Measurements from ENCODE around the gene EEF1A2.

The EEF1A2 gene

DNA sequence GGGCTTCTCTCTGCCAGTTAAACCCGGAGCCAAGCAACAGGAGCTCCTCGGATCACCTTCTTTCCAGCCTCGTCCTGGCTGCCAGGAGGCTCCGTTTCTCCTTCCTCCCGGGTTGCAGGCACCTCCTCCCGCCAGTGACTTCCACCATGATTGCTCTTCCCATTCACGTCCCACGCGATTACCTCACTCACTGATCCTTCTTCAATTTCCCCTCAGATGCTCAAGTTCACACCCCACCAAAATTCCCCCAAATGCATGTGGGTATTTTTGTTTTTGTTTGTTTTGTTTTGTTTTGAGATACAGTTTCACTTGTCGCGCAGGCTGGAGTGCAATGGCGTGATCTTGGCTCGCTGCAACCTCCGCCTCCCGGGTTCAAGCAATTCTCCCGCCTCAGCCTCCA is 51.6 kb downstream of the EEF1A2 start:
- no peak for DNase-seq

DNA sequence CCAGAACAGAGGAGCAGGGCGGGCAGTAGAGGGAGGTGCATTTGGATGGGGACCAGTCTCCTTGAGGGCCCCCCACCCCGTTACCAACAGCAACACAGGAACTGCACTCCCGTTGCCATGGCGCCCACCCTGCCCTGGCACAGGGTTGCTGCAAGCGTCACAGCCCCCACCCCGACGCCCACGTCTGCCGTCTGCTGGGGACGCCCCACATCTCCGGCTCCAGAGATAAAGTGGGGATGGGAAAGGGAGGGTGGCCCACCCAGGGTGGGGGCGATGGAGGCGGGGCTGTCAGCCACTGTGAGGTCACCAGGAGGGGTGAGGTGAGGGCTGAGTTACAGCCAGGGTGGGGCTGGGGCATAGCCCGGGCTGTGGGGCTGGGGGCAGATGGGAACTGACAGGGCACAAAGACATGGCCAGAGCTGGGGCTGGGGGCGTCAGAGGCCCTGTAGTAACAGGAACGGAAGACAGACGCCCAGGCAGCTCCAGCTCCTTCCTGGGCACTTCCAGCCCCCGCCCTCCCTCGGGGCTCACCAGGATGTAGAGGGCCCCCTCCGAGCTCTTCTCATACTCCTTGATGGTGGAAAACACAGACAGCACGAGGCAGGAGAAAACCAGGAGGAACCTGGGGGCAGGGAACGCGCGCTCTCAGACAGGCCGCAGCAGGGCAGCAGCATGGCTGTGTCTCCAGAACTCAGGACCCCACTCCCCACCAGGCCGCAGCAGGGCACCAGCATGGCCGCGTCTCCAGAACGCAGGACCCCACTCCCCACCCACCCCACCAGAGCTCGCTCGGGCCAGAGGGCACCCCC is 52.5 kb downstream of the EEF1A2 start:
- DNase-seq, result no peak

DNA sequence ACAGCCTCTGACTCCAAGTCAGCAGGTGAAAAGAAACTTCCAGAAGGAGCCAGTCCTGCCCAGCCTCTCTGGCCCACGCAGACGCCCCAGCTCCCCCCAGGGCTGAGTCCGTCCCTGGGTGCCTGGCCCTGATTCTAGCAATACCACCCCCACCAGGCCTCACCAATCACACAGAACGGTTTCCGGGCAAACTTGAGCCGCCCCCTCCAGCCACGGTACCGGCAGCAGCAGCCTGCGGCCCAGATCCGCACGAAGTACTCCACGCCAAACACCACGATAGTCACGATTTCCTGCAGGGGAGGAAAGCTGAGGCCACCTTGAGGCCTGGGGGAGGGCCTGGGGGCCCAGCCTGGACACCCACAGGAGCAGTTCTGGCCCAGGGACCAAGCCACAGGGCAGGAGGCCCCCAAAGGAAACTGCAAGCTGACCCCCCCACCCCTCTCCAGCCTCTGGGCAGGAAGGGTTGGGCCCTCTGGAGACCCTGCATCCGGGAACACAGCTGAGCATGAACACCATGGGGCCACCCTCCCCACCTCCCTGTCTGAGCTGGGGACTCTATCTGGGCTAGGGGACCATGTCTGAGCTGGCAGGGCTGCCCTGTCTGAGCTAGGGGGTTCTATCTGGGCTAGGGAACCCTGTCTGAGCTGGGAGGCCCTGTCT is 53.7 kb downstream of the EEF1A2 start:
- DNase-seq, result no peak

DNA sequence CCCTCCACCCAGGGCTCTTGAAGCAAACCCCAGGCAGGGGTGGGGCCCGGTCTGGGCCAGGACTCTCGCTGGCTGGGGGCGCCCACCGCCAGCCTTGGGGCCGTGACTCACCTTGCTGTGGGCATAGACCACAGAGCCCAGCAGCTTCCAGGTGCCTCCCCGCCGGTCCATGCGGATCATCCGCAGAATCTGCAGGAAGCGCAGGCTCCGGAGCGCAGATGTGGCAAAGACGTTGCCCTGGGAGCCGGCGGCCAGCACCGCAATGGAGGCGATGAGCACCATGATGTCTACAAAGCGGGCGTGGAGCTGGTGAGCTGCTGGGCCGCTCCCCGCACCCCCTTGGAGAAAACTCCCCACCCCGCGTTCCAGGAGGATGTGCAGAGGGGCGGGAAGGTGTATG is 54.3 kb downstream of the EEF1A2 start:
- no peak for DNase-seq

- DNase-seq, result no peak
These were observed 55.1 kb downstream of the EEF1A2 start for GRCh38 chr20:63443606-63444395.

DNA sequence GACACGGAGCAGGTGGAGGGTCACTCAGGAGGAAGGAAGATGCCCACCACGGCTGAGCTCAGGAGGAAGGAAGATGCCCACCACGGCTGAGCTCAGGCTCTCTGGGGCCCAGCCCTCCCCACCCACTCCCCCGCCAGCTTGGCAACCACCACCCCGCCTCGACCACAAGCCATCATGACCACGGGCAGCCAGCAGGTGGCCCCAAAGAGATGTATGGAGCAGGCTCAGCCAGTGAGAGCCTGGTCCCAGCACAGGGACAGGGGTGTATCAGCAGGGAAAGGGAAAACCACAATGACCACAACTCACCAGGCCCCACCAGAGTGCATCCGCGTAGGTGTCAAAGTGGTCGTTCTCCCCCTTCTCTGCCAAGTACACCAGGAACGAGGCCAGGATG is 56.8 kb downstream of the EEF1A2 start:
- DNase-seq, result no peak

DNA sequence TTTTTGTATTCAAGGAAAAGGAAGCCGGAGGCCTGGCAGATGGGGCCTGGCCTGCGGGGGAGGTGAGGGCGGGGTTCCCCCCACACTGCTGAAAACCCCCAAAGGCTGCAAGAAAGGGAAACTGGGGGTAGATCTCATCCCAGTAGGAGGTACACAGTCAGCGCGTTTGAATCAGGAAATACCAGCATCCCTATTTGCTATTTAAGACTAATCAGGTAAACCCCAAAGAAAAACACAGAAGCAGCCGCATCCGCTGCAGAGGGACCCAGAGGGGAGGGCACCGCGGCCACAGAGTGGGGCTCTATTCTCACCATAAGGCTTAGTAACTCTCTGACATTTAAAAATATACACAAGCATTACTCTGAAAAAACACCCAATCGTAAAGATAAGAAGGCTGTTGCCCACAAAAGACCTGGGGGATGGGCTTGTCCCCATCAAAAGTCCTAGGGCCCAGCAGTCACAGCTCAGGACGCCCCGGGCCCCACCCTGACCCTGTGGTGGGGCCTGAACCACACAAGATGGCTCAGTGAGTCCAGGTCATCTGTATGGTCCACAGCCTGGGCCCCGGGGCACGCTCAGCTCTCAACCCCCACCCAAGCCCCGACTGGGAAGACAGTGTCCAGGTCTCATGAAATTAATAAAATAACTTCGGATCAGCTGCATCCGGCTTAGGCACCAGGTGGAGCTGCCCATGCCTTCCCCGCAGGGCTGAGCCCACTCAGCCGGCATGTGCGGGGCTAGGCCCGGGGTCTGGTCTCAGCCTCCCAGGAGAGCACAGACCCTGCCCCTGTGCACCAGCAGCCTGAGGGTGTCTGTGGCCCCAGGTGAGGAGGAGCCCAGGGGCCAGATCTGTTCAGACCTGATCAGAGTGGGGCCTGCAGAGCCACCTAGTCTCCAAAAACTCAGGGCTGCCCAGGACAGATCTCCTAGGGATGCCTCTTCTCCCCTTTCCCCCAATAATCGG is 57.5 kb downstream of the EEF1A2 start:
- DNase-seq, result no peak

GRCh38 chr20:63440366-63440955 is 58.4 kb downstream of the EEF1A2 start:
- DNase-seq, result no peak

- no peak for DNase-seq
These were observed 59.0 kb downstream of the EEF1A2 start for GRCh38 chr20:63439866-63440265.

DNA sequence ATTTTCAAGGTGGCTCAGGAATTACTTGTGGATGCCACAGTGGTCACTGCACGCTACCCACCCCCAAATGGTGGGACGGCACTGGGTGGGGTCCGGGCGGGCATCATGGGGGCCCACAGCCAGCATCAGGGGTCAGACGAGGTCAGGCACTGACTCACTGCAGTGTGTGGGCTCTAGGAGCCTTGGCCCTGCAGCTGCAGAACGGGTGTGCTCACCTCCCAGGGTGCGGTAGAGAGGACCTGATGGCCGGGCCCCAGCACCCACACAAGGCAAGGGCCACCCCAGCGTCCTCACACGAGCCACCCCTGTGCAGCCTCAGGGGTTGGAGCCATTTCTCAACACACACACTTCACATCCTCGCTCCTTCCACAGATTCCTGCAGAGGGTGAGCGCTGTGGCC is 60.8 kb downstream of the EEF1A2 start:
- DNase-seq, result no peak

Data from NCI-H748 treated with DMSO at 0.1 percent for 48 hours (cell line).